GM06990 (cell line): ENCODE results near the gene HOXA3.

Experiments
- DNase-seq: peaks from one replicate; pipeline ENCODE4 v3.0.0-alpha.2; 2011; ENCODE audit not compliant: insufficient read length; ENCODE audit errors: extremely low read depth
- H3K27me3 ChIP-seq: replicated peaks from 2 replicates; pipeline ENCODE4 v1.6.0; 2011; ENCODE audit warnings: low read length; ENCODE audit not compliant: control insufficient read depth, insufficient read depth
- H3K36me3 ChIP-seq: 2 replicates; pipeline ENCODE4 v1.5.1; 2011; ENCODE audit warnings: low read length; ENCODE audit not compliant: control insufficient read depth, insufficient read depth
- H3K4me3 ChIP-seq: replicated peaks from 2 replicates; pipeline ENCODE4 v1.5.1; 2011; ENCODE audit warnings: low read depth, mild to moderate bottlenecking, control low read depth, low read length
- TF ChIP-seq, protein P1 (sequence below): IDR thresholded peaks from 2 replicates; pipeline ENCODE4 v1.5.1; 2011; ENCODE audit warnings: low read length, control low read depth, mild to moderate bottlenecking, inconsistent platforms; ENCODE audit not compliant: insufficient read depth, poor library complexity, severe bottlenecking

HOXA3 gene

DNA sequence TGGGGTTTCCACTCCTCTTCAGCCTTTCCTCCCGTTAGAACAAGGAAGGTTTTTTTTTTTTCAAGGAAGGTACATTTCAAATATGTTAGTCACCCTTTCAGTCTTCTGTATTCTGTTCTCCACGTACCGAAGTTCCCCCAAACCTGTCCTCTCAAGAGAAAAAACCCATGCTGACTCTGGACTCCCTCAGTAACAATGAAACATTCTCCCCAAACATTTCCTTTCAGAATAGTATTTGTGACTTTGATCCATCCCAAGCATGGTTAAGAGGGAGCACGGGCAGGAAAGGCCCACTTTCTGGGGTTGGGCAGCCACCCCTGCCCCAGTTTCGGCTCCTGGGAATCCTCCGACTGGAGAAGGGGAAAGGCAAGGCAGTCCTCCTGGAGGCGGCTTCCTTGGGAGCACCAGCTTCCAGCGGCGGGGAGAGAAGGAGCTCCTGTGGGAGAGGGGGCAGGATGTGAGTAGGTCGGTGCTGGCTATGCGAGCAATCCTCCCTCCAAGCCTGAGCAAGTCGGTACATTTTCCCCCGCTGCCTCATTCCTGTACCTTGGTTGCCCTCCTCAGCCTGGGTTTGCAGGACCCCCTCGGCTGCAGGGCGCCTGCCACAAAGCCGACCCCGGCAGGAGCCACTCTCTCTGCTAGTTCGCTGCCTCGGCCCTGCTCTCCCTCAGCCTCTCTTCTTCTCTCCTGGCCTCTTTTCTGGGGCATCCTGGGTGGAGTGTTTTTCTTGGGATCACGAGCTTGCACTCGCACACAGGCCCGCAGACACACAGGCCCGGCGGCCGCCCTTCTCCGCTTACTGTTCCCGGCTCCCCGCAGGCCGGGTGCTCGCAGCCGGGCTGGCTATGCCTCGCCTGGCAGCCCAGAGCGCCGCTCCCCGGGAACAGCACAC lies 54.5 kb downstream of the HOXA3 start:
- no peak overlapping the region for H3K4me3 ChIP-seq
- DNase-seq = no peak
- H3K27me3 ChIP-seq = no peaks in the 10 kb centered on the region
- H3K36me3 ChIP-seq = no peaks in the 10 kb centered on the region
- TF ChIP-seq, protein P1, sequence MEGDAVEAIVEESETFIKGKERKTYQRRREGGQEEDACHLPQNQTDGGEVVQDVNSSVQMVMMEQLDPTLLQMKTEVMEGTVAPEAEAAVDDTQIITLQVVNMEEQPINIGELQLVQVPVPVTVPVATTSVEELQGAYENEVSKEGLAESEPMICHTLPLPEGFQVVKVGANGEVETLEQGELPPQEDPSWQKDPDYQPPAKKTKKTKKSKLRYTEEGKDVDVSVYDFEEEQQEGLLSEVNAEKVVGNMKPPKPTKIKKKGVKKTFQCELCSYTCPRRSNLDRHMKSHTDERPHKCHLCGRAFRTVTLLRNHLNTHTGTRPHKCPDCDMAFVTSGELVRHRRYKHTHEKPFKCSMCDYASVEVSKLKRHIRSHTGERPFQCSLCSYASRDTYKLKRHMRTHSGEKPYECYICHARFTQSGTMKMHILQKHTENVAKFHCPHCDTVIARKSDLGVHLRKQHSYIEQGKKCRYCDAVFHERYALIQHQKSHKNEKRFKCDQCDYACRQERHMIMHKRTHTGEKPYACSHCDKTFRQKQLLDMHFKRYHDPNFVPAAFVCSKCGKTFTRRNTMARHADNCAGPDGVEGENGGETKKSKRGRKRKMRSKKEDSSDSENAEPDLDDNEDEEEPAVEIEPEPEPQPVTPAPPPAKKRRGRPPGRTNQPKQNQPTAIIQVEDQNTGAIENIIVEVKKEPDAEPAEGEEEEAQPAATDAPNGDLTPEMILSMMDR = no peak

DNA sequence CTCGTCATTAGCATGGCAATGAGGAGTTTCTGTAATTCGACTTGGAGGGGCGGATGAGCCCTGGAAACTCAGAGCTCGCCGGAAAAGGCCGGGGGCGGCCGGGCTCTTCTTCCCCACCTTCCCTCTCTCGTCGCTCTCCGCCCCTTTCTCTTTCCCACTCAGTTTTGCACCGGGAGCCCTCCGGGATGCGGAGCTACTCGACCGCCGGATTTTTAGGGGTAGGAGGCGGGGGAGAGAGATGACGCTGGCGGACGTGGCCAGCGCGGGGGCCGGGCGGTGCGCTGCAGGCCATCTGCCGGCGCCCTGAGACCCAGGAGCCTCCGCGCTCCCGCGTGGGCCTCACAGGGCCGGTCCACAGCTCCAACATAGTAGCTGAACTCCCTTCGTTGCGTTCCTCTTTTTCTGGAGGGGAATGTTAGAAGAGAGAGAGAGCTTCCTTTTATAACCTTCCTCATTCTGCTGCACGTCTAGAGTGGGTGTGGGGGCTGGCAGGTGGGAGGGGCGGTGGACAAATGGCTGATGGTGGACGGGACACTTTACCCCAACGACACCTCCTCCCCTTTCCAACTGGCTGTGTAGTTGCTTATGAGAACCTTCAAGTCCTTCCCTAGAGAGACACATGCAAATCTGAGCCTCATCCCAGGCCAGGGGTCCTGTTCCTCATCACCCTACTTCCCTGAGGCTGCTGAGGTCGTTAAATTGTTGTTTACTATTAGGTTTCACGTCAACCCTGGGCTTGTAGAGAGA lies 55.4 kb downstream of the HOXA3 start:
- no peak for DNase-seq
- TF ChIP-seq, protein P1 = no peak
- no peaks in the 10 kb centered on the region for H3K27me3 ChIP-seq
- peak overlapping the region; percentile 66 for H3K4me3 ChIP-seq
- H3K36me3 ChIP-seq = no peaks in the 10 kb centered on the region

DNA sequence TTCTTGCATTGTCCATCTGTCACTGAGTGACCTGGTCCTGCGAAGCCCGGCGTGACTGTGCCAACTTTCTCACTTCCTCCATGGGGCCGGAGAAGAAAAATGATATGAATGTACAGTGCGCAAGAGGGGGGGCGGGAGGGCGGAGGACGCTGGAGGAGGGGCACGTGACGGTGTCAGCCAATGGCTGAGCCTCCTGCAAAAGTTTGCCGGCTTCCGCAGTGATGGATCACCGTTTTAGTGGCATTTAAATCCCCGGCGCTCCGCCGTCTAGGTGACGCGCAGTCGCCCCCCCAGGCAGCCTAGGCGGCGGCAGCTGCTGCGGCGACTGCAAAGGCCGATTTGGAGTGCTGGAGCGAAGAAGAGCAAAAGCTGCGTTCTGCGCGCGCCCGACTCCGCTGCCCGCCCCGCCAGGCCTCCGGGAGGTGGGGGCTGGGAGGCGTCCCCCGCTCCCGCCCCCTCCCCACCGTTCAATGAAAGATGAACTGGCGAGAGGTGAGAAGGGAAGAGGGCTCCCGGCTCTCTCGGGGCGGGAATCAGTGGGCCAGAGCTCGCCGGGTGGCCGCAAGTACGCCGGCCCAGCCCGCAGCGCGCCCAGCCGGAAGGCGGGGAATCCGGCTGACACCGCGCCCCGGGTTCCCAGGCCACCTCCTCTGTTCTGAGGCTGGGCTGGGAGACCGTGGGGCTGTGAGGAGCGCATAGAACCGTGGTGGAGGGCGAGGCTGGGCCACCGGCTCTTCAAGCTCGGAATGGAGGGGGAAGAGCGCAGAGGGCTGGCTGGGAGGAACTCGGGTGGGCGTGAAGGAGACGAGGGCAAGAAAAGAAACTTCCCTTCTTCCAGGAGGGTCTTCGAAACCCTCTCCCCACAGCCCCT lies 56.3 kb downstream of the HOXA3 start, which contains the start of gene HOXA1:
Gene HOXA1, minus strand, starts transcription at position 104 of the 871 bp plus-strand sequence. Its CDS starts 88 bp downstream, at position 16.
- TF ChIP-seq, protein P1 = peak; percentile 7
- DNase-seq = peak; percentile 85
- H3K27me3 ChIP-seq = no peaks in the 10 kb centered on the region
- peak within 1 kb of the TSS; percentile 66 for H3K4me3 ChIP-seq
- H3K36me3 ChIP-seq = no peaks in the 10 kb centered on the region

DNA sequence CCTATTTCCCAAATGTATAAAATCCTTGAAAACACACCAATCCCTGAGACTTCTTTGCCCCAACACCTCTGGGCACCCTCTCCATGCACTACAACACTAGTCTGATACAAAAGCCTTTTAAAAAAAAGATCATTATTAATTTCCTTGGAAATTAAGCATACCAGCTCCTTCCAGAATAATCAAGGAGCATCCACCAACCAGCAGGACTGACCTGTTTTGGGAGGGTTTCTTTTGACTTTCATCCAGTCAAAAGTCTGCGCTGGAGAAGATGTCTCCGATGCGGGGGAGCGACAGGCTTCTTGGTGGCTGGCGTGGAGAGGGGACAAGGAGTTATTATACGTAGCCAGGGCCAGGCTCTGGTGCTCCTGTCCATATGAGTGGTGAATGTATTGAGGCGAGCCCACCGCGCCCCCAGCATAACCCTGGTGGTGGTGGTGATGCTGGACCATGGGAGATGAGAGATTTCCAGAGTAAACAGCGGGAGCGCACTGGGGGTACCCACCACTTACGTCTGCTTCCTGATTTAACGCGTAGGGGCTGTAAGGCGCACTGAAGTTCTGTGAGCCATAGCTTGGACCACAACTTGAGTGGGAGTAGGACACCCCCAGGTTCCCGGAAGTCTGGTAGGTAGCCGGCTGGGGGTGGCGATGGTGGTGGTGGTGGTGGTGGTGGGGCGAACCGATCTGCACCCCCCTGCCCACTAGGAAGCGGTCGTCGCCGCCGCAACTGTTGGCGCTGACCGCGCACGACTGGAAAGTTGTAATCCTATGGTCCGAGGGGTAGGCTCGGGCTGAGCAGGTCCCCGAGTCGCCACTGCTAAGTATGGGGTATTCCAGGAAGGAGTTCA lies 57.1 kb downstream of the HOXA3 start:
- no peak for DNase-seq
- Histone ChIP-seq H3K27me3 (no peaks in the 10 kb centered on the region), H3K36me3 (no peaks in the 10 kb centered on the region), H3K4me3 (peak overlapping the region; percentile 66)
- TF ChIP-seq, protein P1 = no peak
